ENCODE measurements around the gene STK32B. TPM values are rescaled to one million over a fixed set of nuclear protein-coding genes. Genes with fewer than 3 reads are reported as not detected.

Gene STK32B
- total RNA-seq, 1 donor from 2014 or later: 46.9 TPM

DNA sequence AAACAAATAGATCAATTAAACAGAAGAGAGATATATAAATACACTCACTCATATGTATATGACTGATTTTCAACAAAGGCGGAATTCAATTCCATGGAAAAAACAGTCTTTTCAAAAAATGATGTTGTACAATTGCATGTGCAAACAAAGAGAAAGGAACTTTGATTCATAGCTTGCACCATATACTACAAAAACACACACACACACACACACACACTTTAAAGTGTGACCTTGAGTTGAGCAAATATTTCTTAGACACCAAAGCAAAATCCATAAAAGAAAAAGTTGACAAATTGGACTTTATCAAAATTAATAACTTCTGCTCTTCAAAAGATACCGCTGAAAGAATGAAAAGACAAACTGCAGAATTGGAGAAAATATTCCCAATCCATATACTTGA lies 488.3 kb downstream of the STK32B start:
- TF ChIP-seq, protein P1, sequence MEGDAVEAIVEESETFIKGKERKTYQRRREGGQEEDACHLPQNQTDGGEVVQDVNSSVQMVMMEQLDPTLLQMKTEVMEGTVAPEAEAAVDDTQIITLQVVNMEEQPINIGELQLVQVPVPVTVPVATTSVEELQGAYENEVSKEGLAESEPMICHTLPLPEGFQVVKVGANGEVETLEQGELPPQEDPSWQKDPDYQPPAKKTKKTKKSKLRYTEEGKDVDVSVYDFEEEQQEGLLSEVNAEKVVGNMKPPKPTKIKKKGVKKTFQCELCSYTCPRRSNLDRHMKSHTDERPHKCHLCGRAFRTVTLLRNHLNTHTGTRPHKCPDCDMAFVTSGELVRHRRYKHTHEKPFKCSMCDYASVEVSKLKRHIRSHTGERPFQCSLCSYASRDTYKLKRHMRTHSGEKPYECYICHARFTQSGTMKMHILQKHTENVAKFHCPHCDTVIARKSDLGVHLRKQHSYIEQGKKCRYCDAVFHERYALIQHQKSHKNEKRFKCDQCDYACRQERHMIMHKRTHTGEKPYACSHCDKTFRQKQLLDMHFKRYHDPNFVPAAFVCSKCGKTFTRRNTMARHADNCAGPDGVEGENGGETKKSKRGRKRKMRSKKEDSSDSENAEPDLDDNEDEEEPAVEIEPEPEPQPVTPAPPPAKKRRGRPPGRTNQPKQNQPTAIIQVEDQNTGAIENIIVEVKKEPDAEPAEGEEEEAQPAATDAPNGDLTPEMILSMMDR (IDR thresholded peaks at IDR 0.05): no peak
- Mint-ChIP-seq H3K27ac (ENCODE audit: unreplicated experiment) (no peak overlapping the region), H3K27me3 (ENCODE audit: unreplicated experiment) (peaks cover 39% of the 10 kb centered on the region), H3K4me1 (ENCODE audit: unreplicated experiment) (no peaks in the 10 kb centered on the region), H3K9me3 (ENCODE audit: unreplicated experiment) (no peaks in the 10 kb centered on the region), H3K36me3 (ENCODE audit: unreplicated experiment) (no peaks in the 10 kb centered on the region), H3K4me3 (ENCODE audit: unreplicated experiment) (no peak overlapping the region)
- DNase-seq (ENCODE audit: extremely low spot score, unreplicated experiment): no peak

GRCh38 chr4:5541169-5541568 lies 489.9 kb downstream of the STK32B start:
- H3K27ac Mint-ChIP-seq (ENCODE audit: unreplicated experiment): no peak overlapping the region
- DNase-seq (ENCODE audit: extremely low spot score, unreplicated experiment): peak; percentile 62
- H3K9me3 Mint-ChIP-seq (ENCODE audit: unreplicated experiment): no peaks in the 10 kb centered on the region
- H3K4me1 Mint-ChIP-seq (ENCODE audit: unreplicated experiment): no peaks in the 10 kb centered on the region
- H3K27me3 Mint-ChIP-seq (ENCODE audit: unreplicated experiment): peaks cover 46% of the 10 kb centered on the region
- TF ChIP-seq, protein P1 (IDR thresholded peaks at IDR 0.05): no peak
- no peak overlapping the region for H3K4me3 Mint-ChIP-seq (ENCODE audit: unreplicated experiment)
- no peaks in the 10 kb centered on the region for H3K36me3 Mint-ChIP-seq (ENCODE audit: unreplicated experiment)

- no peaks in the 10 kb centered on the region for H3K36me3 Mint-ChIP-seq (ENCODE audit: unreplicated experiment)
- no peak overlapping the region for H3K27ac Mint-ChIP-seq (ENCODE audit: unreplicated experiment)
- no peaks in the 10 kb centered on the region for H3K9me3 Mint-ChIP-seq (ENCODE audit: unreplicated experiment)
- no peaks in the 10 kb centered on the region for H3K4me1 Mint-ChIP-seq (ENCODE audit: unreplicated experiment)
- H3K4me3 Mint-ChIP-seq (ENCODE audit: unreplicated experiment): no peak overlapping the region
- H3K27me3 Mint-ChIP-seq (ENCODE audit: unreplicated experiment): peaks cover 28% of the 10 kb centered on the region
- peak; percentile 62 for DNase-seq (ENCODE audit: extremely low spot score, unreplicated experiment)
- TF ChIP-seq, protein P1 (IDR thresholded peaks at IDR 0.05): no peak
Measured at GRCh38 chr4:5543681-5544080, 492.4 kb downstream of the STK32B start.

GRCh38 chr4:5544762-5545161 lies 493.5 kb downstream of the STK32B start:
- Mint-ChIP-seq H3K36me3 (ENCODE audit: unreplicated experiment) (peaks cover 2% of the 10 kb centered on the region), H3K4me3 (ENCODE audit: unreplicated experiment) (no peak overlapping the region), H3K27me3 (ENCODE audit: unreplicated experiment) (peaks cover 25% of the 10 kb centered on the region), H3K27ac (ENCODE audit: unreplicated experiment) (no peak overlapping the region), H3K9me3 (ENCODE audit: unreplicated experiment) (peaks cover 2% of the 10 kb centered on the region), H3K4me1 (ENCODE audit: unreplicated experiment) (no peaks in the 10 kb centered on the region)
- DNase-seq (ENCODE audit: extremely low spot score, unreplicated experiment): peak; percentile 79
- TF ChIP-seq, protein P1 (IDR thresholded peaks at IDR 0.05): no peak

DNA sequence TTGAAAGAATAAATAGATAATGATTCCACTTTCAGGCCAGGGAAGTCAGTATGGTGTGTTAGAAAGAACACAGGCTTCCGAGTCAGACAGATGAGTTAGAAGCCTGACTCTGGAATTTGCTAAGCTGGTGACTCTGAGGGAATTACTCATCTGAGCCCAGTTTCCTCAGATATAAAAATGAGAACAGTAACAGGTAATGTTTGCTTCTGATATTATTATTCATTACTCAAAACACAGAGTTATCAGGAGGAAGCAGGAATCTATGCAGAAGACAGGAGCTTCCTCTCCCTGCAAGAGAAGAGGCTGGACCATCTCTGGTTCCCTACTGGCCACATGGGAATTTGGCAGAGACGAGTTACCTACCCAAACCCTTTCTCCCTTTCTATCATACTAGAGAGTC lies 494.0 kb downstream of the STK32B start:
- Mint-ChIP-seq H3K4me3 (ENCODE audit: unreplicated experiment) (no peak overlapping the region), H3K4me1 (ENCODE audit: unreplicated experiment) (no peaks in the 10 kb centered on the region), H3K27ac (ENCODE audit: unreplicated experiment) (no peak overlapping the region), H3K9me3 (ENCODE audit: unreplicated experiment) (peaks cover 7% of the 10 kb centered on the region), H3K36me3 (ENCODE audit: unreplicated experiment) (peaks cover 6% of the 10 kb centered on the region), H3K27me3 (ENCODE audit: unreplicated experiment) (peaks cover 24% of the 10 kb centered on the region)
- TF ChIP-seq, protein P1 (IDR thresholded peaks at IDR 0.05): no peak
- DNase-seq (ENCODE audit: extremely low spot score, unreplicated experiment): no peak
